Stimulated activated CD8-positive, alpha-beta memory T cell treated with anti-CD3 and anti-CD28 coated beads, Interleukin-15, amount 100 ng/mL, for 1 hour (primary cell): Measurements from ENCODE around the gene CEP131.

Source experiments
- DNase-seq: peaks from one replicate; pipeline ENCODE4 v3.0.0-alpha.2; 2020; ENCODE audit warnings: low read depth

CEP131 gene

GRCh38 chr17:81199482-81199830 is 23.3 kb downstream of the CEP131 start:
- no peak for DNase-seq

GRCh38 chr17:81198826-81199481 is 23.8 kb downstream of the CEP131 start:
- no peak for DNase-seq

DNA sequence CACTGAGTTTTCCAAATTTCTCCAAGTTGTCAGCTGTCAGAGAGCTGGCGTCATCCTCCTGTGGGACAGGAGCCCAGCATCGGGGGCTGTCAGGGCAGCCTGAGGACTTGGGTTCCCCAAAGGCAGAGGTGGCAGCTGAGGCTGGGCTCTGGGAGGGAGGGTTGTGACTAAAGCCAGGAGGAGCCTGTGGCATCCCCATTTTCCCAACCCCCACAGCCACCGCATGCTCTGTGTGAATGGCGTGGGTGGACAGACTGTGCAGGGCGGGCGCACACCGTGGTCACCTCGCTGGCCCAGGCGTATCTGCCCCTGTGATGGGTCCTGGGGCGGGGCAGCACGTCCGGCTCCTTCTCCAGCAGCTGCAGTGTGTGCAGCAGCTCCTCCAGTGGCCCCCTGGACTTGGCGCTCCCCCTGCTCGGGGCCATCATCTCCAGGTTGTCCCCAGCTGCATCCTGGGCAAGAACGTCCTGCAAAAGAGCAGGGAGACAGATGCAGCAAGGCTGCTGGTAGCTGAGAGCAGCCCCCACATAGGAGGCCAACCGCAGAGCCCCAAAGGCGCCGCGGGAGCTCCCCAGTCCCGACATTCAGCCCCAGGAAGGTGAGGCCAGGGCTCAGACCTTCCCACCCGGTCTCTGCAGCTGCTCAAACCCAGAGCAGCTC is 24.8 kb downstream of the CEP131 start:
- no peak for DNase-seq

- no peak for DNase-seq
Observed at GRCh38 chr17:81197409-81197795, 25.4 kb downstream of the CEP131 start.

DNA sequence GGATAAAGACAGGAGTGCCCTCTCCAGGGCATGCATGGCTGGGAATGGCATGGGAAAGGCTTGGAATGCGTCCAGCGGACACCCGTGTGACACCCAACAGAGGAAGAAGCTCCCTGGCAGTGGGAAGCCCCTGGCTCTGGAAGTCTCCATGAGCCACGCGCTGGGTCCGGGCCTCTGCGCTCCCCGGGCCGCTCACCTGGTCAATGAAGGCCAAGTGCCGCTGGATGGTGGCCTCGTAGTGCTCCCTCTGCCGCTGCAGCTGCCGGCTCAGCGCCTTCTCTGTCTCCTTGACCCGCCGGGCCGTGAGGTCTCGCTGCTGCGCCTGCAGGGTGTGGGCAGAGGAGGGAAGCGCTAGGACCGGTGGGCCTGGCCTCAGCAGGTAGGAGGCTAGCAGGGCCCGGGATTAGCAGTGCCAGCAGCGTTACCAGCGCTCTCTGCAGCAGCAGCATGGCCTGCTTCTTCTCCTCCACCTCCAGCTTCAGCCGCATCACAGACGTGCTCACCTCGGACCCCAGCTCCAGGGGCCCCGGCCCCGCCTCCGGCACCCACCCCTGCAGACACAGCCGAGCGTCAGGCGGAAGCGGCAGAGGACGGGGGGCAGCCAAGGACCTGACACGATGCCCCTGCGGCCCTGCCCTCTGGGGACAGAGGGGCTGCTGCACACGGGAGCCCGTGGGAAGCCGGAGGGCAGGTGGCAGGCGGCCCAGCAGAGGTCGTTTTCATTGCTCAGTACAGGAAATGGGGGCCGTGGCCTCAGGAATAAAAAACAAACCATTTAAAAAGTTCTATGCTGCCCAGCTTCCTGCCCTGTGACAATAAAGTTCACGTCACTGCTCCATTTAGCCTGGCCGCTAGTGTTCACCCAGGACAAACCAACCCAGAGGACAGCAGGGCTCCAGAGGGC is 26.0 kb downstream of the CEP131 start:
- no peak for DNase-seq

GRCh38 chr17:81195941-81196495 is 26.7 kb downstream of the CEP131 start:
- no peak for DNase-seq

GRCh38 chr17:81194941-81195901 is 27.5 kb downstream of the CEP131 start:
- DNase-seq, result no peak

GRCh38 chr17:81194225-81194760 is 28.5 kb downstream of the CEP131 start:
- DNase-seq, result no peak

GRCh38 chr17:81193470-81194224 is 29.1 kb downstream of the CEP131 start:
- no peak for DNase-seq

DNA sequence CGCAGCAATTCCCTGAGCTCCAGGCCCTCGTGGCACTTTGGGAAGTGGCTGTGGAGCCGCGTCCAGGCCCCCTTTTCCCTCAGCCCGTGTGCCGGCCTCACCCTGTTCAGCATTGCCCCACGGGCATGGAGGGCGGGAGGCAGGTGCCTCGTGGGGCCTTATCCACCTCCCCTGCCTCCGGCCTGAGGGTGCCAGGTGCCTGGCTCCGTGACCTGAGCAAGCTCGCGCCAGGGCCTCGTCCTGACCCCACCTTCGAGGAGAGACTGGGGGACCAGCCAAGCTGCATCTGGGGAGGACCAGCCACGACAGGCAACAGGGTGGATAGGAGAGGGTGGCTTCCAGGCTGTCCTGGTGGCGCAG is 29.7 kb downstream of the CEP131 start:
- DNase-seq, result no peak

DNA sequence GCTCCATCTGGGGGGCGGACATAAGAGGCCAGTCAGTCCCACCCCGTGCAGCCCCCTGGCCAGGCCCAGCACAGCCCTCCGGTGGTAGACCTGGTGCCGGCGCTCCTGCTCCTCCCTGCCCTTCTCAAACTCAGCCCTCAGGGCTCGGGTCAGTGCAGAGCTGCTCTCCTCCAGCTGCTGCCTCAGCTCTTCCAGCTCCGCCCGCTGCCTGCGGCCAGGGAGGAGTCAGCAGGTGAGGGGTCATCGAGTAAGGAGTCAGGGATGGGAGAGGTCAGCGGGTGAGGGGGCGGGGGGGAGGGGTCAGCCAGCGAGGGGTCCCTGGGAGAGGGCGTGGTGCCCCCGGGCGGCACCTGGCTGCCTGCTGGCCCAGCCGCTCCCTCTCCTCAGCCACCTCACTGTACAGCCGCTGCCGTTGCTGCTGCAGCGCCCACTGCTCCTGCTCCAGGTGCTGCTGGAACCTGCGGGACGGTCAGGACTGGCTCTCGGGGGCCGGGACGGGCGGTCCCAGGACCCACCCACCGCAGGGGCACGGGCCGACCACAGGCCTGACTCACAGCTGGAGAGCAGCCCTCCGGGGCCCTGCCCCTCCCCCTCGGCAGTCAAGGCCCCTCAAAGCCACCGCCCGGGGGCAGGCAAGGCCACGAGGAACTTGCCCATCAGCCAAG is 30.2 kb downstream of the CEP131 start:
- no peak for DNase-seq

GRCh38 chr17:81191646-81192045 is 31.1 kb downstream of the CEP131 start:
- no peak for DNase-seq

GRCh38 chr17:81191116-81191515 is 31.6 kb downstream of the CEP131 start:
- no peak for DNase-seq

- DNase-seq, result no peak
Observed at GRCh38 chr17:81190591-81190990, 32.2 kb downstream of the CEP131 start.

DNA sequence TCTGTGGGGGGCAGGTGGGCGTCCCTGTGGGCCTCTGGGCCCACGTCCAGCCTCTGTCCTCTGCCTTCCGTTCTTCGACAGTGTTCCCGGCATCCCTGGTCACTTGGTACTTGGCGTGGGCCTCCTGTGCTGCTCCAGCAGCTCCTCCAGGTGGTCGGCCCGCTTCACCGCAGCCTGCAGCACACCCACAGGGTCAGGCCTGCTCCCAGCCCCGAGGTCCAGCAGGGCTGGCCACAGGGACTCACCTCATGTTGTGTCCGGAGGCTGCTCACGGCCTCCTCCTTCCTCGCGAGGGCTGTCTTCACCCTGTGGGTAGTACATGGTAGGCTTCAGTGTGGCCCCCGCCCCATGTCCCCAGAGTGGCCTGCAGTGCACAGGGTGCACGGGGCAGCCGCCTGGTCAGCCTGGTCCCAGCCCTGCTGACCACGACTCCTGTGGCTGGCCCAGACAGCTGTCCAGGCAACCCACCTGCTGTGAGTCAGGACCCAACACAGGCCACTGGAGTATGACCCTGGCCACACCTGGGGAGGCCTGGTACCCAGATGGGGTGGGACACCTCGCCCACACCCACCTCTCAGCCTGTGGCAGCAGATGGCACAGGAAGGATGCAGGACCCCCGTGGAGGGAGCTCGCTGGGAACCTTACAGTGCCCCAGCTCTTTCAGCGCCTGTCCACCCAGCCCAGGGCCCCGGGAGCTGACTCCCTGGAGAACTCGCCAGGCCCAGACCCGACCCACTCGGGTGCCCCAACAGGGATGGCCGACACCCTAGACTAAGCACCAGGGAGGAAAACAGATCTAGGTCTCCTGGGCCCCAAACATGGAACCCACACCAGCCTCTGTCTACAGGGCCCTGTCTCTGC is 32.9 kb downstream of the CEP131 start:
- no peak for DNase-seq

DNA sequence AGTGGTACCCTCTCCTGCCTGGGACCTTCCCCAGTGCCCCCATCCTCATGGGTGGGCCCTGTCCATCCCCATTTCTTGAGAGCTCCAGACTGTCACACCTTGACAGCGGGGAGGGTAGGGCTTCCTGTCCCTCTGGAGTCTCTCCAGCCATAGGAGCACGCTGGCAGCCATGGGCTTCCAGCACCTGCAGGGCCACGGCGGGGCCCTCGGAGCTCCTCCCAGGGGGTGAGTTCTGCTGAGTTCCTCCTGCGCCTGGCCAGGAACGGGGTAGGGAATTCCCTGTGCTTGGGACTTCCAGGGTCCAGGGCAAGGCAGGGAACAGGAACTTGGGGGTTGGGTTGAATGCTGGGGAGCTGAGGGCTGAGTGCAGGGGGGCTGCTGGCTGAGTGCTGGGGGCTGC is 33.7 kb downstream of the CEP131 start:
- DNase-seq, result no peak

DNA sequence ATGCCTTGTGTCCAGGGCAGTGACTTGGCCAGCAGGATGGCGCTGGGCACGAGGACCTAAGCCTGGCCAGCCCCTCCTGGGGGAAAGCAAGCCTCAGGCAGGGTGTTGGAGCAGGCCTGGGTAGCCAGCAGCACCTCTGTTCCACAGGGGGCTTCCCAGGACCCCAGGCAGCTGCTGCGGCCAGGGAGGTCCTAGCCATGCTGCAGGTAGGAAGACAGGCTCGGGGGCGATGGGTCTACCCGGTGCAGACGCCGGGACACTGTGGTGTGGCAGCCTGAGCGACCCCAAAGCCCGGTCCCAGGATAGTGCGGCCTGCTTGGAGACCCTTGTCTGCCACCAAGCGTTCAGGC is 34.3 kb downstream of the CEP131 start:
- no peak for DNase-seq

DNA sequence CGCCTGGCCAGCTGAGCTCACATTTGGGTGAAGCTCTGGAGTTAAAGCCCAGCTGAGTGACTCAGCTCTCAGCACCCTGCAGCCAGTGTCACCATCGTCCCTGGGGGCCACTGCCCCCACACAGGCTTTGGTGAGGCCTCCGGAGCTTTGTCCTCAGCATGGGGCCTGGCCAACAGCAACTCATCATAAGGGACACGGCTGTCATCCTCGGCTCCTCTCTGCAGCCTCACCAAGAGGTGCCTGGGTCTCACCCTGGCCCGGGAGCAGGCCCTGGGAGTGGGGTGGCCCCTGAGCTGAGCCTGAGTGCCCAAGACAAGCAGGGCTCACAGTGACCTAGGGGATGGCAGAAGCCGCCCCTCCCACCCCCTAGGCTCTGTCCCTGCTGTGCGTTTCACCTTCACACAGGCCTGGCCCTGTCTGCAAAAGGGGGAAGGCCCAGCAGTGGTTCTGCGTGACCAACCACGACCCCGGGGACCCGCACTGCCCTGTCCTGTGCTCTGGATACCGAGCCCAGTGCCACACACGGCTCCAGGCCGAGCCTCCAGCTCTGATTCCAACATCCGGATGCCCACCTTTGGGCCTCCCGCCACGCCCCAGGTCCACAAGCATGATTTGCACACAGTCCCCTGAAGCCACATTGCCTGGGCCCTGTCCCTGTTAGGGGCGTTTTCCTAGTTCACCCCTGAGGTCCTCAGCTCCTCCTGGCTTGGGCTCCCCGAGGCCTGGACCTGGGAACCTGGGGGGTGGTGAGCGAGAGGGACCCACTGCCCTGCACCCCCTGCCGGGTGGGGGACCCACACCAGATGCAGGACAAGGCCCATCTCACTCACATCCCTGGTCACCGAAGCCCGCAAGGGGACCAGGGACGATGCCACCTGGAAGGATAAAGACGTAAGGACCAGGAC is 34.9 kb downstream of the CEP131 start:
- DNase-seq, result no peak
